D341Med (cell line): ENCODE results near the gene ANKS1B.
A peak's percentile ranks its signal among the peaks of the same experiment; 100 is the strongest.
"Not testable (repeated sequence)": the region's sequence is repeated elsewhere in the genome, so short reads cannot be mapped to it uniquely, and the experiment has no call there.

Source experiments
- DNase-seq: peaks from one replicate; pipeline ENCODE4 v3.0.0; 2012; ENCODE audit warnings: low spot score

Gene ANKS1B

GRCh38 chr12:98755855-98756254 lies 1228.9 kb downstream of the ANKS1B start:
- not testable (repeated sequence) for DNase-seq

DNA sequence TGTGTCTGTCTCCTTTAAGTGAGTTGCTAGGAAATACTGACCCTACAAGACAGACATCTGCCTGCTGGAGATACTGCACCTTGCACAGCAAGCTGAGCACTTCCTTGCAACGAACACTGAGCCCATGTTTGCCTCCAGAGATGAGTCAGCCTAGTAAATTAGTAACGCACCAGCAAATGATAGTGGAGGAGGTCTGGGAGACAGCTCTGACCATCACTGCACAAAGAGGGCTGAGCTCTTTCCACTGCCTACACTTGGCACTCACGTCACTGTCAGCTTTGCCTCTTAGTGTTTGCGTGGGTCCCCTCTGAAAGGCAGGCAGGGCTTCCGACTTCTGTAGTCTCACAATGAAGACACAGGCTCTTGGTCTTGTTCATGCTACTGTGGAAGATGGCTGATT lies 1230.6 kb downstream of the ANKS1B start:
- no peak for DNase-seq

DNA sequence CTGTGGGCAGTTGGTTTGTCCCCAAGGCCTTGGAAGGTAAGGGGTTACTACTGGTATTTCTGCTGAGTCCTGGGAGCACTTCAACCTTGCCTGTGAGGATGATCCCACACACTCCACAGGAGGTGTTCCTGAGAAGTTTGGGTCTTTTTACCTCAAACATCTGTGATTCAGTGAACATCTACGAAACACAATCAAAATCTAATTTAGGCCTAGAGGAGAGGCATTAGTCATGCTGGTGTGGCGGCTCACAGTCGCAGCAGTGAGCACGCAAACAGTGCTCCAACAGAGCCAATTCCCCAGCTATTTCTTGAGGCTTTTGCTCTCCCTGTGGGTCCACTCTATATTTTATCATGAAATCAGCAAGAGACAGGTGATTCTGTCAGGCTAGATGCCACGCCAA lies 1232.0 kb downstream of the ANKS1B start:
- no peak for DNase-seq

DNA sequence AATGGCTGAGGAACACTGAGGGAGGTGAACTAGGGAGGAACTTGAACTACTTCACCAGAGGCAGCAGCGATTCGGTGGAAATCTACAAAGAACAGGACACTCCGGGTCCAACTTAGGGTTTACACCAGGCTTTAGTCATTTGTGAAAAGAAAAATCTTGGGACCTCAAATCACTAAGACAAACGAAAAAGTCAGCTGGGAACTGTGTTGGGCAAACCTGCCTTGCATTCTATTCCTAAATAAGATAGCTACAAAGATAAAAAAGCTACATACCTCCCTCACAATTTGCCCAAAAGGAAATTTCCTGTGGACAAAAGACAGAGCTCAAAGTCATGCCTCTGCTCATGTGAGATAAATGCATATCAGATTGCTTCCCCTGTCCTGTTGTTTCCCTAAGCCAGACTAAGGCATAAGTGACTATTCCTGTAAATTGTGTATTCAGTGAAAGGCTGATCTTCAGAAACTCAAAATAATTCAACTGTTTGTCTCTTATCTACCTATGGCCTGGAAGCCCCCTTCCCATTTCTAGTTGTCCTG lies 1233.1 kb downstream of the ANKS1B start:
- no peak for DNase-seq

- DNase-seq = no peak
Measured at GRCh38 chr12:98750511-98750910, 1234.2 kb downstream of the ANKS1B start.

GRCh38 chr12:98748463-98748862 lies 1236.3 kb downstream of the ANKS1B start:
- DNase-seq = no peak

GRCh38 chr12:98745578-98746391 lies 1239.0 kb downstream of the ANKS1B start:
- DNase-seq = no peak

DNA sequence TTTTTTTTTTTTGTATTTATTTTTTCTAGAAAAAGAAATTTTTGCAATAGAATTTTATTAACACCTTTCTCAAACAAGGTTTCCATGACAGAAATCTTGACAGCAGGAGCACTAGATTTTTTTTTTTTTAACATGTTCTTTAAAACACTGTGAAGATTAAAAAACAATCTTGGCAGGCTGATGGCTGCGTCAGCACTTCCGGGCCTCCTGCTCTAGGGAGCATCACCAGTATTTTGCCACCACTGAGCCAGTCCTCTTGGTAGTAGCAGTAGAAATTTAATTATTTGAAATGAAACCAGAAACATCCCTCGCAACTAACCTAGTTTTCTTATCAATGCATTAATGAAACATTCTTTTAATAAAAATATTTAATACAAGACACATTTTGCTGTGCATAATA lies 1240.1 kb downstream of the ANKS1B start:
- no peak for DNase-seq

DNA sequence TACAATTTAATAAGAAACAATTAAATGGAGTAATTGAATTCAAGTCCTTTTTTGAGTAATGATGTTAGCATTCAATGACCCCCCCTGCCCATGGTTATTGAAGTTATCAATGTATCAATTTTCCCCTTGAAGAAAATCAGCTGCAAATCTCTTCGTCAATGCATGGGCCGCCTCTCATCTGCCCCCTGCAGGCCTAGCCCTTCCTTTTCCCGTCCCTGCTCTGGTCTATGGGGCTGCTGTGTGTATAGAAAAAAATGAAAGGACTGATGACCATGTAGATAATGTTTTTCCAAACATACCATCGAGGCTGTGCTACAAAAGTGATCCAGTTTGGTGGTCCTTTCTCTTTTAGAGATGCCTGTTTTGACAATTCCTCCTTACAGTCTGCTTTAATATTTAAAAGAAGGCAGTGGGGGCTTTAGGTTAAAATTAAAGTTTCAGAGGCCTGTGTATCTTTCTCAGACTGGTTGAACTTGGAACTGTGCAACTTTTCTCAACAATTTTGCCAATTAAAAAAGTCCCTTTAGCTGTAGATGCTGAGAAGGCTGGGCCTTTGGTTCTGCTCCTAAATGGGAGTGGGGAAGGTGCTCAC lies 1241.3 kb downstream of the ANKS1B start:
- peak; percentile 72 for DNase-seq

DNA sequence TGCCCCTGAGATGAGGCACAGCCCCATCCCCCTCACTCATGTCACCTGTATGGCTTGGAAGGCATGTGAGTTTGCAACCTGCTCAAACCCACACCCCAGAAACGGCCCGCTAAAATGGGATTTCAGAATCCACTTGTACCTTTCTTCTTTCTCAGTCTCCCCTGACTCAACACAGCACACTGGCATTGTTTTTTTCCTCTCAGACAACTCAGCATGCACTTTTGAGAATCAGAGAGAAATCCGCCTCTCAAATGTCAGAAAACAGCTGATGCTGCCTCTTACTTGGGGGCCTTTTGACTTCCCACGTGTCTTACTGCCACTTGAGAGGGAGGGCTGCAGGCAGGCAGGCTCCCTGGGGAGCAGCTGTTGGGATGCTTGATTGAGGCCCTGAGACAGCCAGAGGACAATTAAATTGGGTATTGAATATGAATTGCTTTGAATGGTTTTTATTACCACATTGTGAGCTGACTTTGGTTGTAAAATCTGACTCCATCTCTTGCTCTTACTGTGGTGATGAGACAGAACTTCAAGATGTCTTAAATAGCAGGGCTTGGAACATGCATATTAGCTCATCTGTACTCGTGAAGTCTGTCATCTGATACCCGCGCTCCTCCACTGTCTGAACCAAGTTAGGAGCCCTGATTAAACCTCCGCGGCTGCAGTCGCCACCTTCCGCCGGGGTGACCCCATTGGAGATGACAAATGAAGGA lies 1243.0 kb downstream of the ANKS1B start:
- DNase-seq = no peak

- DNase-seq = no peak
Measured at GRCh38 chr12:98741196-98741555, 1243.6 kb downstream of the ANKS1B start.

DNA sequence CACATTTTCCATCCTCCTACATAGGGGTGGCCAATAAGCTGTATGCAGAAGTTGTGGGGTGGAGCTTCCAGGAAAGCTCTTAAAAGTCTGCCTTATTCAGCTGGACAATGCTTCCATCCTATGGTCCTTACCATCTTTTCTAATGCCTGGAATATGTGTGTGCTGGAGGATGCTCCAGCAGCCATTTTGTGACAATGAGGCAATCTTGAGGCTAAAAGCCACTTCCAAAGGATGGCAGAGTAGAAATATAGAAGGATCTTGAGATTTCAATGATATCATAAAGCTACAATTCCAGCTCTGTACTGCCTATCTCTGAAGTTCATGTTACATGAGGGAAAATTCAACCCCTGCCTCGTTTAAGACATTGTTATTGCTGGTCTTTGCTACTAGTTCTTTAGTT lies 1244.0 kb downstream of the ANKS1B start:
- no peak for DNase-seq

DNA sequence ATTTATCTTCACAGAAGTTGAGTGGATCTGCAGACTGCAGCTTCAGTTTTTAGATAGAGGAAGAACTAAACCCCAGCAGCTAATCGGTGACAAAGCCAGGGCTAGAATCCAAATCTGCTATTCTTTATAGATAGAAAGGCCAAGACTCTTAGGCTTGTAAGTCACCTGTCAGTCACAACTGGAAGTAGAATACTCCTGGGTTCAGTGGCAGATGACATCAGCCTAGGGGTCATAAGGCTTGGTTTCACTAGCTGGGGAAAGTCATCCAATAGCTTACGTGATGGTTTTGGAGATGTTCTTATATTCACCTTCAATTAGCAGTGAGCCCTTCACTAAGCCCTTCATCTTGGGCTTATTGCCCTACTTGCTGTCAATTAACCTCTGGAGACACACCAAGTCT lies 1246.2 kb downstream of the ANKS1B start:
- no peak for DNase-seq

DNA sequence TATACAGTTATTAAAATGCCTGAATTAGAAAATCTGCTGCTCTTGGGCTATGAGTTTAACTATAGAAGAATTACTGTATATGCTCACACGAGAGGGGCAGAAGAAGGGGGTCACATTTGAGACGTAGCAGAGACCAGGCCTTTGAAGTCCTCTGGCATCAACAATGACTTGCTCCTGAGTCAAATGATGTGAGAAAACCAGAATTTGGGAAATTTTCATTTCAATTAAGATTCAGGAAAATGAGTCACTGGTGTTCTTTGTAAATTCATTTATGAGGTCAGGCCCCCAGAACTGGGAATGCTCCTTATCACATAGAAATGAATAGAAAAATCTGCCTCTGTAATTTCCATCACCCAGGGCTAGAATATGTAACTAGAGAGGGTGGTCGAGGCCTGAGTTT lies 1246.7 kb downstream of the ANKS1B start:
- DNase-seq = no peak

DNA sequence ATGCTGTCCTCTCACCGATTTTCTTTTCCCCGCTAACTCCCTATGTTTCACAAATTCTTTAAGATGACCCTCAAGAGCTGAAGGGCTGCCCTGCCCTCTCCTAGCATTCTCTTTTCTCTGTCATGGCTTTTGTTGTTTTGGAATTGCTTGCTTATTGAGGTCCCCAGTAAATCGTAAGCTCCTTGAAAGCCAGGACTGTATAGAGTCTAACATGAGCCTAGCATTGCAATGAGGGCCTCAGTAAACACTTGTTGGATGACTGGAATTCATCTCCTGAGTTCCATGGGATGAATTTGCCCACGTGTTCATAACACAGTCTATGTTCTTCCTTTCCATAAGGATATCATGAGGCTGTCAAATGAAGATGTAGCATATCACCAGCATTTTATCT lies 1247.4 kb downstream of the ANKS1B start:
- DNase-seq = no peak

GRCh38 chr12:98736352-98737321 lies 1248.1 kb downstream of the ANKS1B start:
- DNase-seq = no peak

GRCh38 chr12:98735821-98736220 lies 1248.9 kb downstream of the ANKS1B start:
- DNase-seq = no peak

GRCh38 chr12:98733667-98734350 lies 1250.9 kb downstream of the ANKS1B start:
- no peak for DNase-seq

DNA sequence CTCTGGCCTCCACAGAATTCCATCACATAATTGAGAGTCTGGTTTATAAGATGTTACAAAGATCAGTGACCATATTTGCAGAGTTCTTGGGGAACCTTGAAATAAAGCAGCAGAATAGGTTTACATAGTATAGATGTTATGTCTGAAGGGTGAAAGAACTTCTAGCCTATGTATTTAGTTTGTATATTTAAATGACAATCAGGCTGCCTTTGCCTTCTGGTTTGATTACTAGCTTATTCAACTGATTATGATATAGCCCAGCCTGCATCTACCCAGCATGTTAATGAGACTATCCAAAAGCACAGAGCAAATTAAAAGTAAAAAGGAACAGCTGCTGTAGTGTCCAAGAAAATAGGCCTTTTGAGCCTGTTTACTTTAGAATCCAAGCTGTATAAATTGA lies 1254.3 kb downstream of the ANKS1B start:
- DNase-seq = no peak

GRCh38 chr12:98727196-98727595 lies 1257.5 kb downstream of the ANKS1B start:
- no peak for DNase-seq
